ENCODE measurements around the gene LYL1.

The LYL1 gene

GRCh38 chr19:13072188-13072908 is 30.3 kb downstream of the LYL1 start:
- Histone ChIP-seq H3F3A (ENCODE audit: control insufficient read depth, insufficient read depth) (no peaks in the 10 kb centered on the region), H3K4me1 (ENCODE audit: control insufficient read depth, low read length) (no peaks in the 10 kb centered on the region), H3K79me2 (ENCODE audit: control insufficient read depth, low read length) (no peaks in the 10 kb centered on the region), H3K9me3 (ENCODE audit: control insufficient read depth, insufficient read depth, low read length) (no peaks in the 10 kb centered on the region), H4K20me1 (ENCODE audit: control insufficient read depth, insufficient read depth, low read depth, low read length) (no peaks in the 10 kb centered on the region), H3K4me3 (ENCODE audit: low read length) (no peak overlapping the region), H3K36me3 (ENCODE audit: control insufficient read depth, low read length) (no peaks in the 10 kb centered on the region), H3K27ac (ENCODE audit: low read depth, low read length) (no peak overlapping the region), H3K9me2 (replicated peaks; ENCODE audit: control insufficient read depth, low read length) (no peaks in the 10 kb centered on the region), H3K4me2 (ENCODE audit: low read length) (no peak overlapping the region), H3K27me3 (ENCODE audit: control insufficient read depth, low read length) (peaks cover 31% of the 10 kb centered on the region)
- TF ChIP-seq, protein P1, sequence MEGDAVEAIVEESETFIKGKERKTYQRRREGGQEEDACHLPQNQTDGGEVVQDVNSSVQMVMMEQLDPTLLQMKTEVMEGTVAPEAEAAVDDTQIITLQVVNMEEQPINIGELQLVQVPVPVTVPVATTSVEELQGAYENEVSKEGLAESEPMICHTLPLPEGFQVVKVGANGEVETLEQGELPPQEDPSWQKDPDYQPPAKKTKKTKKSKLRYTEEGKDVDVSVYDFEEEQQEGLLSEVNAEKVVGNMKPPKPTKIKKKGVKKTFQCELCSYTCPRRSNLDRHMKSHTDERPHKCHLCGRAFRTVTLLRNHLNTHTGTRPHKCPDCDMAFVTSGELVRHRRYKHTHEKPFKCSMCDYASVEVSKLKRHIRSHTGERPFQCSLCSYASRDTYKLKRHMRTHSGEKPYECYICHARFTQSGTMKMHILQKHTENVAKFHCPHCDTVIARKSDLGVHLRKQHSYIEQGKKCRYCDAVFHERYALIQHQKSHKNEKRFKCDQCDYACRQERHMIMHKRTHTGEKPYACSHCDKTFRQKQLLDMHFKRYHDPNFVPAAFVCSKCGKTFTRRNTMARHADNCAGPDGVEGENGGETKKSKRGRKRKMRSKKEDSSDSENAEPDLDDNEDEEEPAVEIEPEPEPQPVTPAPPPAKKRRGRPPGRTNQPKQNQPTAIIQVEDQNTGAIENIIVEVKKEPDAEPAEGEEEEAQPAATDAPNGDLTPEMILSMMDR (IDR thresholded peaks at IDR 0.05; ENCODE audit: low read depth, low read length, poor library complexity, severe bottlenecking), result no peak
- no peak for TF ChIP-seq EZH2phosphoT487 (IDR thresholded peaks at IDR 0.05; ENCODE audit: borderline replicate concordance, low read length)

GRCh38 chr19:13071444-13072187 is 31.0 kb downstream of the LYL1 start:
- Histone ChIP-seq H3K27ac (ENCODE audit: low read depth, low read length) (no peak overlapping the region), H3K9me2 (replicated peaks; ENCODE audit: control insufficient read depth, low read length) (no peaks in the 10 kb centered on the region), H3F3A (ENCODE audit: control insufficient read depth, insufficient read depth) (no peaks in the 10 kb centered on the region), H4K20me1 (ENCODE audit: control insufficient read depth, insufficient read depth, low read depth, low read length) (no peaks in the 10 kb centered on the region), H3K4me2 (ENCODE audit: low read length) (no peak overlapping the region), H3K9me3 (ENCODE audit: control insufficient read depth, insufficient read depth, low read length) (no peaks in the 10 kb centered on the region), H3K79me2 (ENCODE audit: control insufficient read depth, low read length) (no peaks in the 10 kb centered on the region), H3K4me3 (ENCODE audit: low read length) (no peak overlapping the region), H3K4me1 (ENCODE audit: control insufficient read depth, low read length) (no peaks in the 10 kb centered on the region), H3K27me3 (ENCODE audit: control insufficient read depth, low read length) (peaks cover 31% of the 10 kb centered on the region), H3K36me3 (ENCODE audit: control insufficient read depth, low read length) (no peaks in the 10 kb centered on the region)
- TF ChIP-seq, protein P1 (IDR thresholded peaks at IDR 0.05; ENCODE audit: low read depth, low read length, poor library complexity, severe bottlenecking), result no peak
- no peak for TF ChIP-seq EZH2phosphoT487 (IDR thresholded peaks at IDR 0.05; ENCODE audit: borderline replicate concordance, low read length)

DNA sequence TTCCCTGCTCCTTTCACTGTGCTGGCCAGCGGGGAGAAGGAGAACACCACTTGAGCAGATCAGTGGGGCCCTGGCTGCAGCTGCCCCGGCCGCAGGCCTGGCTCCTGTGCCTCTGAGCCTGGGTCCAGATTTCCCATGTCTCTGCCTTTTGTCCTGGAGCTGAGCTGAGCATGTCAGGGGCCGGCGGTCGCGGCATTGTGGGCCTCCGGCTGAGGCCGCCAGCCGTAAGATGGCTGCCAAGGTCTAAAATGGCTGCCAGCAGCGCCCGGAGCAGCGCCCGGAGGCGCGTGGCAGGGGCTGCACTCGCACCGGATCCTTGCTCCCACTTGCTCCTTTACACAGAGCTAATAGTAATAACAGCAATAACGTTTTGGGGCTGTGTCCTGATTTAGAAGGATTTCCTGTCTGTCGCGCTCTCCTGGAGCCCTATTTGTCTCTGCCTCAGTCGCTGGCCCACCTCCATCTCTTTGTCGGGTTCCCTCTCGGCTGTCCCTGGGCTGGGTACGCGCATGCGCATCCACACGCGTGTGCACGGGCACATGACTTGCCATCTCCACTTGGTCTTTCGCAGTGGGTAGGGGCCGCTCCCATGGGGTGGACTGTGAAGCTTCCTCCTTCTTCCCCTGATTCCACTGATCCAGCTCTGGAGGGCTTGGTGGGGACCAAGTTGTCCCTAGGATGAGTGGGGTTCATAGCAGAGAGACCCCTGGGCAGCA is 32.1 kb downstream of the LYL1 start:
- Histone ChIP-seq H3F3A (ENCODE audit: control insufficient read depth, insufficient read depth) (no peaks in the 10 kb centered on the region), H3K36me3 (ENCODE audit: control insufficient read depth, low read length) (no peaks in the 10 kb centered on the region), H3K9me3 (ENCODE audit: control insufficient read depth, insufficient read depth, low read length) (no peaks in the 10 kb centered on the region), H3K27ac (ENCODE audit: low read depth, low read length) (no peak overlapping the region), H3K79me2 (ENCODE audit: control insufficient read depth, low read length) (no peaks in the 10 kb centered on the region), H3K9me2 (replicated peaks; ENCODE audit: control insufficient read depth, low read length) (no peaks in the 10 kb centered on the region), H3K4me2 (ENCODE audit: low read length) (no peak overlapping the region), H3K4me3 (ENCODE audit: low read length) (no peak overlapping the region), H4K20me1 (ENCODE audit: control insufficient read depth, insufficient read depth, low read depth, low read length) (no peaks in the 10 kb centered on the region), H3K4me1 (ENCODE audit: control insufficient read depth, low read length) (no peaks in the 10 kb centered on the region), H3K27me3 (ENCODE audit: control insufficient read depth, low read length) (peaks cover 27% of the 10 kb centered on the region)
- TF ChIP-seq, protein P1 (IDR thresholded peaks at IDR 0.05; ENCODE audit: low read depth, low read length, poor library complexity, severe bottlenecking), result no peak
- TF ChIP-seq EZH2phosphoT487 (IDR thresholded peaks at IDR 0.05; ENCODE audit: borderline replicate concordance, low read length), result no peak

Measured in DOHH2 (cell line).